Stimulated activated CD4-positive, alpha-beta T cell treated with anti-CD3 and anti-CD28 coated beads, TNF-alpha, amount 100 ng/mL, for 1 hour (primary cell): ENCODE data around the gene PIP5K1B.
A peak's percentile ranks its signal among the peaks of the same experiment; 100 is the strongest.

Experiments
- DNase-seq, 3 donors: peaks; one replicate each; pipeline ENCODE4 v3.0.0-alpha.2; 2020; ENCODE audit warnings: low read depth in 3 of 3, low spot score in 1 of 3

Gene PIP5K1B

DNA sequence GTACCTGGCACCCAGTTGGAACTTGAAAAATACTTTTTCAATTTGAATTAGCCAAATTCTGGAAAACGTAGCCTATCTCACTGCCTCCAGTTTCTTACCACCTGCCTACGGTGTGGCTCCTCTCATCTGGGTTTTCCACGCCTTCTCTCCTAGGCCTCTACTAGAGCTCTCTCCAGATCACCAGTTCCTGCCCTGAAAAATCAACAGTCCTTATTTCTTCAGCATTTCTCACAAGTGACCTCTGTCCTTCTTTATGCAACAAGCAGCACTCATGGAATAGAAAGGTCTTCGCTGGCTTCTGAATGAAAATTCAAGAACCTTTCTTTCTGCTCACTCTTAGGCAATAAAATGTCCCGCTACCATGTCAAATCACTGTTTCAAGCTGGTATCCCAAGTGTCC lies 64.8 kb downstream of the PIP5K1B start:
- DNase-seq: no peak

DNA sequence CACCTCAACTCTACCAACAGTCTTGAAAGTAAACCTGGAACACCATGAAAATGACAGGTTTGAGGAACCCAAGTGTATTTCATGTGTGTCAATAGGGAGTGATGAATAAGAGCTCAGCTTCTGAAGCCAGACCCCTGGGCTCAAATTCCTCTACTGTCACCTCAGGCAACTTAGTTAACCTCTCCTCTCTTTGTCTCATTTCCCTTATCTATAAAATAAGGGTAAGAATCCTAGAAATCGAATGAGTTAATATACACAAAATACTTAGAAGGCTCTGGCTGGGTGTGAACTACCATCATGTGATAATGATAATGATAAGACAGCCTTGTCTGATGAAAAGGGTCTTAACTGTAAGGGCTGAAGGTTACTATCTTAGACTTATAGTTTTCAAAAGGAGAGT lies 66.3 kb downstream of the PIP5K1B start:
- DNase-seq: no peak

DNA sequence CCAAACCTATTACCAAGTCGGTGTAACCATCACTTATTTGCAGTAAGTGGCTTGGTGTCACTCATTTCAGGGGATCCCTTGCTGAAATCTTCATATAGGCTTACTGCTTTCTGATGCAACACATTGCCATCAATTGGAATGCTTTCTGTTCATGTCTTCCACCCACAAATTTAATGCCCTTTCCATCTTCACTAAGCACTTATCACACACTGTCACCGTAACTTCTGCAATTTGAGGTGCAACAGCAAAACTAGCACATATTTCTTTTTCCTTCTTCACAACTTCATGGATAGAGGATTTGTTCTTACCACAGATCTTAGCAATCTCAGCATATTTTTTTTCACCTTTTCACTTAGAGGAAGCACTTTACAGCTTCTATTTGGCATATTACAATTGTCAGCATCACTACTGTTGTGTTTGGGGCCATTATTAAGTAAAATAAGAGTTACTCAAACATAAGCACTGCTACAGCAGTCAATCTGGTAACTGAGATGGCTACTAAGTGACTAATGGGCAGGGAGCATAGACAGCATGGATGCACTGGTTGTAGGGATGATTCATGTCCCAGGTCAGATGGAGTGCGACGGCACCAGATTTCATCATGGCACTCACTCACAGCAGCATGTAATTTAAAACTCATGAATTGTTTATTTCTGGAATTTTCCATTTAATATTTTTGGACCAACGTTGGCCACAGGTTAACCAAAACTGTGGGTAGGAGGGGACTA lies 70.1 kb downstream of the PIP5K1B start:
- no peak for DNase-seq

DNA sequence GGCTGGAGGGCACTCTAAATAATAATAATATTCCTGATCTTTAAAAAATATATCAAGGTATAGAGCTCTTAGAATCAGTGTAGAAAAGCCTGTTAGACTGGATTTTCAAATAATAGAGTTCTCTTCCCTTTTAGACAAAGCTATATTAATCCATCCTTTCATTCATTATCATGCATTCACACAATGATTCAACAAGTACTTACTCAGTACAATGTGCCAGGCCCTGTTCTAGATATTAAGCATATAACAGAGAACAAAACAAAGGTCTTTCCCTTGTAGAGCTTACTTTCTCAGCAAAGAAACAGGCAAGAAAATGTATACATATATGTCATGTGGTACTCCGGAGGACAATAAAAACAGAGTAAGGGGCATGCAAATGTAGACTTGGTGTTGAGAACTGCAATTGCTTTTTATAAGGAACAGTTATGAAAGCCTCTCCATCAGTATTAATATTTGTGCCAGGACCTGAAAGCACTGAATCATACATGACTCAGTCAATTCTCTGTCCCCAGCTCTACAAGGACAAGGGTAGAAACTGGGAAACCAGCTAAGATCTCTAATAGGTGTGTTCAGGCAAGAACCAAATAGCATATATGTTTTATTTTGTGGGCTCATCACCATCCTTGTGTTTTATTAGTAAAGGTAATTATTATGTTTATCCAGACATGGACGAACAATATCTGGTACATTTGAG lies 72.2 kb downstream of the PIP5K1B start:
- no peak for DNase-seq

DNA sequence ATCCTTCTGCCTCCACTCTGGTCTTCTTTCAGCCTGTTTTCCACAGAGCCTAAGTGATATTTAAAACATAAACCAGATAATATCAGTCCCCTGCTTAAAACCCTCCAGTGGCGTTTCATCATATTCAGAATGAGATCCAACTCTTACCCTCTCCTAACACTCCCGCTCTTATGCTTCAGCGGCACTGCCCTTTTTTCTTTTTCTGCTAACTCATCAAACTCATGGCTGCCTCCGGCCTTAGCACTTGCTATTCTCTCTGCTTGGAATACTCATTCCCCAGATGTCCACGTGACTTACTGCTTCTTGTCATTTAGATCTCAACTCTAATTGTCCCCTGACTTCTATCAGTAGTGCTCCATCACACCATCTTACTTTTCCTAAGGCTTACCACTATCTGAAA lies 73.6 kb downstream of the PIP5K1B start:
- DNase-seq: no peak

DNA sequence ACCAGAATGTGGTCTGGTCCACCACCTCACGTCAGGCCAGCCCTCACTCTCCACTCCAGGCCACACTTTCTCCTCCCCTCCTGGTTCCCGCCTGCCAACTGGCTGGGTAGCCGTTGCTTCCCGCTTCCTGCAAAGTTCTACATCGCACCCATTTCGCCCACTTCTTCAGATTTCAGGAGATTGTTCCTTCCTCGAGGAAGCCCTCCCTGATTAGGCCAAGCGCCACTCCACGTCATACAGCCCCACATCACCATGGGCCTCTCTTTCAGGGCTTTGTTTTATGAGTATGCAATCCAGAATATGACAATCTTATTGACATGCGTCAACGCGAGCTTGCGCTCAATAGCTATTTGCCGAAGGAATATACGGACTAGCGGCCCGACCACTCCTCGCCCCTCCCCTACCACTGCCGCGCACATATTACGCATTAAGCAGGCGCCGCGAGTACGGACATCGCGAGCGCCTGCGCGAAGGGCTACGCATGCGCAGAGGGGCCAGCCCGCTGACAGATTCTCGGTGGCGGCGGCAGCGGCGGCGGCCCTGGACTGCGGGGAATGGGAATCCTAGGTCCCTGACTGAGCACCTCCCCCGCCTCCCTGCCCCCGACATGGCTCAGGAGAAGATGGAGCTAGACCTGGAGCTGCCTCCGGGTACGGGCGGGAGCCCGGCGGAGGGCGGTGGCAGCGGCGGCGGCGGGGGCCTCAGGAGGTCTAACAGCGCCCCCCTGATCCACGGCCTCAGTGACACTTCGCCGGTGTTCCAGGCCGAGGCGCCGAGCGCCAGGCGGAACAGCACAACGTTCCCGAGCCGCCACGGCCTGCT lies 74.7 kb downstream of the PIP5K1B start:
- DNase-seq: peak; percentile 86 to 94 (median 88)

DNA sequence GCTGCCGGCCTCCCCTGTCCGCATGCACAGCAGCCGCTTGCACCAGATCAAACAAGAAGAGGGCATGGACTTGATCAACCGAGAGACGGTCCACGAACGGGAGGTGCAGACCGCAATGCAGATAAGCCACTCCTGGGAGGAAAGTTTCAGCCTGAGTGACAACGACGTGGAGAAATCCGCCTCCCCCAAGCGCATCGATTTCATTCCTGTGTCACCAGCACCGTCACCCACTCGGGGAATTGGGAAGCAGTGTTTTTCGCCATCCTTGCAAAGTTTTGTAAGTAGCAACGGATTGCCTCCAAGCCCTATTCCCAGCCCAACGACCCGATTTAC lies 75.3 kb downstream of the PIP5K1B start:
- DNase-seq: no peak

DNA sequence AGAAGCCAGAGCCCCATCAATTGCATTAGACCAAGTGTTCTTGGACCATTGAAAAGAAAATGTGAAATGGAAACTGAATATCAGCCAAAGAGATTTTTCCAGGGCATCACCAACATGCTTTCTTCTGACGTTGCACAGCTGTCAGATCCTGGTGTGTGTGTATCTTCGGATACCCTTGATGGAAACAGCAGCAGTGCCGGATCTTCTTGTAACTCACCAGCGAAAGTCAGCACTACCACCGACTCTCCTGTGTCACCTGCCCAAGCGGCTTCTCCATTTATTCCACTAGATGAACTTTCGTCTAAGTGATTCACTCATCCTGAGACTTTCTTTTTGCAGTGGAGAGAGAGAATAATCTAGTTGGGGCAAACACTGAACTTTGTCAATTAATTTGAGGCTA lies 75.7 kb downstream of the PIP5K1B start:
- no peak for DNase-seq

DNA sequence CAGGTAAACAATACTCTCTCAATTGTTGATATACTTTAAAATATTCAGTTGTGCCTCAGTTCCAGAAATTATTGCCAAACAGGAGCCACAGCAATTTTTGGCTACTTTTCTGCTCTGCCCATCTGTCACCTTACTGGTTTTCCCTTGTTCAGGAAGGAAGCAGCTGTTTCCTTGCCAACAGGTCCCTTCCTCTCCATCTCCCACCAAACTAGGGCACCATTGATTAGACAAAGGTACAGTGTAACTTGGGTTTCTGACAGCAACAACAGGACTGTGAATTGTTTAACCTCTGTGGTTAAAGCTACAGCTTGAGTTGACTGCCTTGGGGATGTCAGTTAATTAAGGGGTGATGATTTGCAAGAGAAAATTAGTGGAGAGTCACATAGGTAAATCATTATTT lies 76.9 kb downstream of the PIP5K1B start:
- no peak for DNase-seq

DNA sequence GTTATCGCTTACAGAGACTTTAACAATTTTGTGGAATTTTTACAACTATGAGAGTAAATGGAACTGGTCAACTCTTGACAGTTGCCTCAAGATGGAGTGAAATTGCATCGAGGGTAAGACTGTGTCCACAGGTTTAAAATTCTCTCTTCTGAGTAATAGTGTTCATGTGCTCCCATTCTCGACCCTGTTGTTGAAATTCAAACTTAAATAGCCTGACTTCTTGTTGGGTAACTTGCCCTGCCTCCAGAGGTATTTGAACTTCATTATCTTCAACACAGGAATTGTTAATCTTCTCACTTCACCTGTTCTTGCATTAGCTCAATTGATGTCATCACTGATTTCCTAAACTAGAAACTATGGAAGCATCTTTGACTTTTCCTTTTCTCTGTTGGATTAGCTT lies 77.5 kb downstream of the PIP5K1B start:
- no peak for DNase-seq

DNA sequence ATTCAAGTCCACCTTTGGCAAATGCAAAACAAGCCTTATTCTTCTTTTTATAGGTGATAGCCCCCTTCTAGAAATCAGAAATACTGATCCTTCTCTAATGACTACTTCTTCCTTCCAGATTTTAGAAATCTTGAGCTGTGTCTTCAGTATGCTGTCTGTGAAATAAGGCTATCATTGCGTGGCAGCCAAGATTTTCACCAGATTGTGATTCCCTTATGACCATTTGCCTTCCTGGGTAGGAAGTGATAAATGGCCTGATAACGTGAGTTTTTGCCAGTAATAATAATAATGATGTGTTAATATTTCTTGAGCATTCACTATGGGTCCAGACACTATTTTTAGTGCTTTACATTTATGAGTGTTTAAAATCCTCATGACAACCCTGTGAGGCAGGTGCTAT lies 80.9 kb downstream of the PIP5K1B start:
- no peak for DNase-seq

DNA sequence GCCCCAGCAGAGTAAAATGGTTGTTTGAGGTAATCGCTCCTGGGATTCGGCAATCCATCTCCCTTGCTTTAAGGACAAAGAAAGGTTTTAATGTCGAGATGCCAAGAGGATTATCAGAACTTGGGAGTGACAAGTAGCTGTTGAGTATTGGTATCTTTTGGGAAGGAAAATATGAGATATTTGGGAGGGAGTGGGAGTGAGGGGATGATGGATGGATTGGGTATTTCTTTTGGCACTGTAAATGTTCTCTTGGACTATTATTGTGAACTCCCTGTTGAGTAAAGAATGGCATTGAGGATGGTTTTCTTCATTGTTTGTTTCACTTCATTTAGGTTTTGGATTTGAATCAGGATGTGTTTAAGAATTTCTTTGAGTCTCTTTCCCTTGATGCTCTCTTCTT lies 86.1 kb downstream of the PIP5K1B start:
- no peak for DNase-seq

DNA sequence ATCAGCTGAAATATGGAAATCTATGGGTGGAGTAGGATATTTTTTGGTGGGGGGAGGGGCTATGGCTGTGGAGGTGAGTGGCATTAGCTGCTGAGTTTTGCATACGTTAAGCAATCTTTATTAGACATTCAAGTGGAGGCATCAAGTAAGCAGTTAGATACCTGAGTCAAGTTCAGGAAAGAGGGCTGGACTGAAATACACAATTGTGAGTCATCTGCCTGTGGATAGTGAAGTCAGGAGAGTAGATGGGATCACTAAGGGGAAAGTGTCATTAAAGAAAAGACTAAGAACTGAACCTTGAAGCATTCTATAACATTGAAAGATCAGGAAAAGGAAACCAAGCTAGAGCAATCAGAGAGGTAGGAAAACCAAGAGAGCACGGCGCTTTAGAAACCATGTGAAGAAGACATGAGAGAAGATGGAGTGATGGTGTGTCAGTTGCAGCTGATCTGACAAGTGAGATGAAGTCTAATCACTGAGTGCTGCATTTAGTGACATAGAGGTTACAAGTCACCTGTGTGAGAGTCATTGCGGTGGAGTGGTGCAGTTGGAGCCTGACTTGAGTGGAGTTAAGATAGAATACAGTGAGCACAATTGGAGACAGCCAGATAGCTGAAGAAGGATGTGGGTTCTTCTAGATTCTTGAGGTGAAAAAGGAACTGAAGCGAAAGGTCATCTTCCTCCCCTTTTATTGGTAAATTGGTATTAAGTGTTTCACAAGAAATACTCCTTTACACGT lies 88.7 kb downstream of the PIP5K1B start:
- DNase-seq: no peak

DNA sequence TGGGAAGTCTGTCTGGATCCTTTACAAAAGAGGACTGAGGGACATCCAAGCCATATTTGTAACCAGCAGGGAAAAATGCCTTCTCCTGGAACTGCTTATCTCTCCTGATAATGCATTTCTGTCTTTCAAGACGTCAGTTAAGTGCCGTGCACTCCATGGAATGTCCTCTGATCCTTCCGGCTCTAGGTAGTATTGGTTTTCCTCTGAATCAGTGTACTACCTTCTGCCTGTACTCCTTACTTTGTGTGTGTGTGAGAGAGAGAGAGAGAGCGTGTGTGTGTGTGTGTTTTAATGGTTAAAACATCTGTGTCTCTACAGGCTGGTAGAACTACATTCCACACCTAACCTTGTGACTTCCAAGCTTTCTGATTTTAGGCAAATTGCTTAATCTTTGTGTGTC lies 89.9 kb downstream of the PIP5K1B start:
- no peak for DNase-seq

DNA sequence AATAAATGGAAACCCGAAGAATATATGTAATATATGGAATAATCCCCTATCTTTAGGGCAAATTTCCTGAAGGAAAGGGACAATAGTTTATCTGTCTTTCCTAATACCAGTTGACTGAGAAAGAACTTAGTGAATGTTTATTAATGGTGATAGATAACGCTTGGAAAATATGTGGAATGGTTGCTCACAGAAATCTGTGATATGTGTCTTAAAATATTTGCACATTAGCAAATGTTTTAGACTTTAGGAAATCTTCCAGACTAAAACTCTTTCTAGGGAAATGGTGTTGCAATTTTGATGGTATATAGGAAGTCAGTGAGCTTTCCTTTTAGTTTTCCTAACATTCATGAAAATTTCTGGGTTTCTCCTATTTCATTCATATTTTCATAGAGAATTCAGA lies 90.4 kb downstream of the PIP5K1B start:
- DNase-seq: no peak

DNA sequence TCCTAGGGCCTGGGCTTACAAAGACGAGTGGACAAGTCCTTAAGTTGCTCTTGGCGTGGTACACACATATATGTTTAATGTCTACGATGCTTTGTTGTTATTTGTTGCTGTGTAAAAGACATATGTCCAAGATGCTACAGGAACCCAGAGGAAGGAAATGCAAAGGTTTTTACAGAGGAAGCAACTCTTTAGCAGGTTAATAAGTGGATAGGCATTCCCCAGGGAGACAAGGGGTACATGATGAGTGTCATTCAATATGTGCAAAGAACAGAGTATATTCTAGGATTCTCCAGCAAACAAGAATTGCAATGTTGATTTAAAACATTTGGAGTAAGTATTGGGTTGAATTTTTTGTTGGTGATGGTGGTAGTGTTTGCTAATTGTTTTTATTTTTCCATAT lies 92.1 kb downstream of the PIP5K1B start:
- no peak for DNase-seq

DNA sequence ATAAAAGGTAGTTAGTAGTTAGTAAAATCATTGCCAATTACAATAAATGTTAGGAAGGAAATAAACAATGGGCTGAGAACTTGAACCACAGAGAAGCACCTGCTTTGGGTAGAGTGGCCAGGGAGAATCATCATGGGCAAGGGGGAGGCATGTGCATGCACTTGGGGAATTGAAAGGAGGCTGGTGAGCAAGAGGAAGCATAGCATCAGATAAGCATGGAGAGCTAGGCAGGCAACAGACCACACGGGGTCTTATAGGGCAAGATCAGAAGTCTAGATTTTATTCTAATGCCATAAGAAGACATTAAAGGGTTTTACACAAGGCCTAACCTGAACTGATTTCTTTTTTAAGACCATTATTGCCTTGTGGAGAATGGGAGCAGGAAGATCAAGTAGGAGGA lies 93.4 kb downstream of the PIP5K1B start:
- DNase-seq: no peak

DNA sequence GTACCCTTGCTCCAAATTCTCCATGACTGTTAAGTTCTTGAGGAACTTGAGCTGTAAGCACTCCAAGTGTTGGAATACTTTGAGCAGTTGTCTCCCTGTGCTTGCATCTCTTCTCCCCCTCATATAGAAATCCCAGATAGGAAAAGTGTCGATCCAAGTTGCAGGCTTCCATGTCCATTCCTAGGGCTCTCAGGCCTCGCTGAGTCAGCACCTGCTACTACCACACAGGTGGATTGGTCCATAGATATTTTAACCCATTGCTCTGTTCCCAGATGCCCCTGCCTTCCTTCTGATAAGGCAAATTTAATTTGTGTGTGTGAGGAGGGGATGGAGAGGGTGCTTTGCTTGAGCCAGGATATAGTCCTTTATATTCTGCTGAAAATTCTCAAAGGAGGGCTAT lies 95.8 kb downstream of the PIP5K1B start:
- DNase-seq: no peak

DNA sequence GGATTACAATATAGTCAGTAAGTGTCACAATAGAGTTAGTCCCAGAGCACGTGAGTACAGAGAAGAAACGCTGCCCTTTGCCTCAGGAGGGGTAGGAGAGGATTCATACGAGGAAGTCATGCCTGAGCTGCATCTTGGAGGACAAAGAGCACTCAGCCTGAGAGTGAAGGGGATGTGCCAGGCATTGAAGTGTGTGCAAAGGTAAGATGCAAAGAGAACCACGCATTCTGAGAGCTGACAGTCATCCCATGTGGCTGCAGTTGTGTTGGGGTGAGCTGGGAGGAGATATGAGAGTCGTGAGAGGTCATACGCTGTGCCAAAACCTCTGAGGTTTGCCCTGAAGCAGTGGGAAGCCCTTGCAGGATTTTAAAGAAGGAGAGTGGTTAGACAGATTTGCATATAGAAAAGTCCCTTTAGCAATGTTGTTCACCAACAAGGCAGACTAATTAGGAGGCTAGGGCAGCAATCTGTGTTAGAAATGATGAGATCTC lies 97.5 kb downstream of the PIP5K1B start:
- no peak for DNase-seq

DNA sequence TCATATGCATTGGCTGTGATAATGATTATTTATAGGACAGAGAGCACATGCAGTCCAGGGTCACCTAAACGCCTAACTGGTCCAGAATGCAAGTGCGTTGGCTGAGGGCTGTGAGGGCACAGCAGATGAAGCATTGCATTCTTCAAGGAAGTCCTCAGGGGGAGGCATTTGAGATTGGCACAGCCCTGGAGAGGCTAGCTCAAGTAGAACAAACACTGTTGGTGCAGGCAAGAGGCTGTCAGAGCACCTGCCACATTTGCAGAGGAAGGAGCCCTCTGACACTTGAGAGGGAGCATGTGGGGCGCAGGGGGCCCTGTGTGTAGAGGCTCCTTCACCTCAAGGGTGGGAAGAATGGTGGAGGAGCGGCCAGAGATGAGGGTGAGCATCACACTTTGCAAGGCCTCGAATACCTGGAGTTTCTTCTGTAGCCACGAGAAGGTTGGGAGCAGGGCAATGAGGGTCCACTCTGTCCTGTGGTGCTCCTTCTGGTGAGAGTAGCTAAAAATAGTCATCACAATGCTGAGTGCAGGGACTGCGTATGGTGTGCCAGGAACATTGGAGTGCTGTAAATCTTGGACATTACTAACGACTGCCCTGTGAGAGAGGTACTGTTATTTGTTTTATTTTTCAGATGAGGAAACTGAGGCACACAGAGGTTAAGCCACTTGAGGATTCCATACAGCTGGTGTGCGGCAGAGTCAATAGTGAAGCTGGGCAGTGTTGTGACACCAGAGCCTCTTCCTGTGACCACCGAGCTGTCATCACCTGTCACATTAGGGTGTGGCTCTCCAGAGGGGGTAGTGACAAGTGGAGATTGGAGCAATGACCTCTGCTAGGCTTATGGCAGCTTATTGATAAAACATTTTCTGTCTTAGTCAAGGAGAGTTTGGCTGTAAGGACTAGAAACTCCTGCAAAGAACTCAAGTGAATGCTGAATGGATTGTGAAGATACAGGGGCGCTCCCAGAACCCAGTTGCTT lies 100.2 kb downstream of the PIP5K1B start:
- DNase-seq: no peak
